OCI-LY1 (cell line): ENCODE data around the gene PHF2.

ENCODE experiments used
- EZH2 ChIP-seq: fragments of 200-600 bp; sonication (generic), shearing (Covaris generic); IDR thresholded peaks from 2 replicates; pipeline ENCODE4 v1.8.0; 2017; ENCODE audit warnings: borderline replicate concordance, mixed run types, mild to moderate bottlenecking, antibody characterized with exemption, low read length, moderate library complexity, mixed read lengths
- TF ChIP-seq, protein P1 (sequence below): fragments of 200-600 bp; sonication (generic), shearing (Covaris generic); IDR thresholded peaks from 2 replicates; pipeline ENCODE4 v1.5.1; 2017; ENCODE audit warnings: mild to moderate bottlenecking, antibody characterized with exemption, low read length, moderate library complexity, mixed read lengths

DNA sequence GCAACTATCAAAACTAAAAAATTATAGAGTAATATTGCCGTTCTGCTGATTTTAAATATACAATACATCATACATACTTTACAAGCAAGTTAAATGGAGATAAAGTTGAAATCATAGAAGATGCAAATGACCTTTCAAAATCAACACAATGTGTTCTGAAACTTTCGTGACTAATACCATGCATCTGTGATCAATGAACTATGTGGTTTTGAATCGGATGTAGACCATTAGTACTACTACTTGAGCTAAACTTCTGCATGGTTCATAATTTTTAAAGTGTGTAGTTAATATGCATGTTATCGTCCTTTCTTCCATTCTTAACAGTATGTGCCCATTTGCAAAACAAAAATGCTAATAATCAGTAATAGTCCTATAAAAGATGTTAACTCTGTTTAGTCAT, 11.3 kb upstream of the PHF2 start:
- TF ChIP-seq, protein P1, sequence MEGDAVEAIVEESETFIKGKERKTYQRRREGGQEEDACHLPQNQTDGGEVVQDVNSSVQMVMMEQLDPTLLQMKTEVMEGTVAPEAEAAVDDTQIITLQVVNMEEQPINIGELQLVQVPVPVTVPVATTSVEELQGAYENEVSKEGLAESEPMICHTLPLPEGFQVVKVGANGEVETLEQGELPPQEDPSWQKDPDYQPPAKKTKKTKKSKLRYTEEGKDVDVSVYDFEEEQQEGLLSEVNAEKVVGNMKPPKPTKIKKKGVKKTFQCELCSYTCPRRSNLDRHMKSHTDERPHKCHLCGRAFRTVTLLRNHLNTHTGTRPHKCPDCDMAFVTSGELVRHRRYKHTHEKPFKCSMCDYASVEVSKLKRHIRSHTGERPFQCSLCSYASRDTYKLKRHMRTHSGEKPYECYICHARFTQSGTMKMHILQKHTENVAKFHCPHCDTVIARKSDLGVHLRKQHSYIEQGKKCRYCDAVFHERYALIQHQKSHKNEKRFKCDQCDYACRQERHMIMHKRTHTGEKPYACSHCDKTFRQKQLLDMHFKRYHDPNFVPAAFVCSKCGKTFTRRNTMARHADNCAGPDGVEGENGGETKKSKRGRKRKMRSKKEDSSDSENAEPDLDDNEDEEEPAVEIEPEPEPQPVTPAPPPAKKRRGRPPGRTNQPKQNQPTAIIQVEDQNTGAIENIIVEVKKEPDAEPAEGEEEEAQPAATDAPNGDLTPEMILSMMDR, result no peak
- TF ChIP-seq EZH2, result no peak
